Sciatic nerve (tissue), 2 donors: ENCODE data around the gene PTK7. TPM values are rescaled to one million over a fixed set of nuclear protein-coding genes. Genes with fewer than 3 reads are reported as not detected.
"Not testable (repeated sequence)": the region's sequence is repeated elsewhere in the genome, so short reads cannot be mapped to it uniquely, and the experiment has no call there.

ENCODE experiments used
- ATAC-seq: fragments of 200-7000 bp; cut with Tn5 transposase; one replicate; pipeline ENCODE4 v1.9.1; 2020; ENCODE audit warnings: mild to moderate bottlenecking, moderate library complexity
- DNase-seq: peaks from one replicate; pipeline ENCODE4 v3.0.0-alpha.2; 2020; ENCODE audit warnings: low spot score
- intact Hi-C: fragments of 100-400 bp; cut with DNase I; formaldehyde crosslinking; loops from one replicate; pipeline ENCODE4 v1.14.2; 2022
- total RNA-seq: library from RNA; stranded (reverse); fragmentation: NEBNext Ultra II Directional; extraction: Animal tissue kit (Norgen Biotek cat#: 25700); gene quantifications from one replicate; pipeline ENCODE4 v1.2.1, GENCODE V29; 2021
- donor health status: DM: no; HTN: no; CAD: no.
- donor health status: DM: no; HTN: no; CAD: no.

The PTK7 gene
- total RNA-seq, 1 donor from 2014 or later: 11.0 TPM

DNA sequence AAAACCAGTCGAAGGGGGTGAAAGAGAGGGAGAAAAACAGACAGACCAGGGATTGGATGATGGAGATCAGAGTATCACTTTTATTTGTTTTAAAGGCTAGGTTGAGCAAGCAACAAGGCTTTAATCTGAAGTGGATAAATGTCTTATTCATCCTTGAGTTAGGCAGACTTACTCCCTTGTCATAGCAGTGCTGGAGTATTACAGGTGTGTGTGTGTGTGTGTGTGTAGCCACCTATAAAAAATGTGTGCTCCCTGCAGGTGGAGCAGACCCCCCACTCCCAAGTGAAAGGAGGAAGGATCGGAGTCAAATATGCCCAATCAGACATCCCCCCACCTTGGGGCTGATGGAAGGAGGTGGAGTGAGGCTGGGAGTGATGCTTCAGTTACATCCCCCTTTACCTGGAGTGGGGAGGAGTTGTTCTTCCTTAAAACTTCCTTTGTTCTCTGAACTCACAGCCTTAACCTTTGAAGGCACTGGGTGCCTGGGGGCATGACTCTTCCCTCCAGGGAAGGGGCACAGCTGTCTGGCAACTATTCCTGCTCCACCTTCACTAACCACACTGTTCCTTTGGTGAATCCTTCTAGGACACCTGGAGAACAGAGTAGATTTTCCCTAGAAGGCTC, 27.3 kb downstream of the PTK7 start:
- ATAC-seq (no peak), DNase-seq (no peak)
- intact Hi-C loops: loop anchor here (5.0 kb wide), 1 partner anchor 1229 kb away; no protein-coding TSS in a partner anchor

DNA sequence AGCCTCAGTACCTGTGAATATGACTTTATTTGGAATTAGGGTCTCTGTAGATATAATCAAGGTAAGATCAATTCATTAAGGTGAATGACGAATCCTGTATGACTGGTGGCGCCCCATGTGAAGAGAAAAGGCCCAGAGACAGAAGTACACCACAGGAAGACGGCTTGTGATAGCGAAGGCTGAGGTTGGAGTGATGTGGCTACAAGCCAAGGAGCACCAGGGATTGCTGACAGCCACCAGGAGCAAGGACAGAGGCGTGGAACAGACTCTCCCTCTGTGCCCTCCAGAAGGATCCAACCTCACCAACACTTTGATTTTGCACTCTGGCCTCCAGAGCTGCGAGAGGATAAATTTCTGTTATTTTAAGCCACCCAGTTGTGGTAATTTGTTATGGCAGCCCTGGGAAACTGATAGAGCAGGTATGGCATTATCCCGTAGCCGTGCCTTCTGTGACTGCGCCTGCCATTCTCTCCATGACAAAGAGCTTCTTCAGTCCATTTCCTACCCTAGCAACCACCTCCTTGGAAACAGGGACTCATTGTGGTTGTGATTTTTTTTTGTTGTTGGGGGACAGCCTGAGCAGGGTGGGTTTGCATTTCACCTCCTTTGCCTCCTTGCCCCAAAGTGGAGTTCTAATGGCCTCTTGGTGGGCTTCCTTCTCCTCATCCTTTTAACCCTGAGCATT, 29.6 kb downstream of the PTK7 start:
- ATAC-seq (no peak), DNase-seq (no peak)
- intact Hi-C loops: no loop called here

DNA sequence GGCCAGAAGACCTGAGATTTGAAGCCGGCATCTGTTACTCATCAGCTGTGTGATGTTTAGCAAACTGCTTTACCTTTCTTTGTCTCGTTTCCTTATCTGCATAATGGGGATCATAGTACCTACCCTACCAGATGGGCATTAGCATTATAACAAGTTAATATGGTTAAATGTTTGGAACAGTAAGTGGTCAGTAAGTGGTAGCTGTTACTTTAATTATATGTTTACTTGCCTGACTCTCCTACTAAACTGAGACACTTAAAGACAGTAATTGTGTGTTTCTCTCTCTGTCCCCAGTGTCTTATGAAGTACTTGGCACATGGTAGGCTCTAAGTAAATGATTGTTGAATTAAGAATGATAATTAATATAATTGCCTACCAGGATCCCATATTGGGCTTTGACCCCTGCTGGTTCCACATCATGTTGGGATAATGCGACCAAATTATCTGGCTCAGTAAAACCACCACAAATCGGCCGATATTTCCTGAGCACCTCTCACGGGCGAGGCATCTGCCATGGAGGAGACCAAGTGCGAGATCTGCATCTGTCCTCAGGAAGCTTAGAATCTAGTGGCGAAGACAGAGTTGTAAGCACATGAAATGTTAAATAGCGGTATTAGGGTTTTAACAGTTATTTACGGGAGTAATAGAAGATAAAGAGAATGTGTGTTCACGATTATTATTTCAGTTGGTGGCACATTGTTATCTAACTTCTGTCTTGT, 31.4 kb downstream of the PTK7 start:
- intact Hi-C loops: no loop called here
- DNase-seq (no peak), ATAC-seq (no peak)

DNA sequence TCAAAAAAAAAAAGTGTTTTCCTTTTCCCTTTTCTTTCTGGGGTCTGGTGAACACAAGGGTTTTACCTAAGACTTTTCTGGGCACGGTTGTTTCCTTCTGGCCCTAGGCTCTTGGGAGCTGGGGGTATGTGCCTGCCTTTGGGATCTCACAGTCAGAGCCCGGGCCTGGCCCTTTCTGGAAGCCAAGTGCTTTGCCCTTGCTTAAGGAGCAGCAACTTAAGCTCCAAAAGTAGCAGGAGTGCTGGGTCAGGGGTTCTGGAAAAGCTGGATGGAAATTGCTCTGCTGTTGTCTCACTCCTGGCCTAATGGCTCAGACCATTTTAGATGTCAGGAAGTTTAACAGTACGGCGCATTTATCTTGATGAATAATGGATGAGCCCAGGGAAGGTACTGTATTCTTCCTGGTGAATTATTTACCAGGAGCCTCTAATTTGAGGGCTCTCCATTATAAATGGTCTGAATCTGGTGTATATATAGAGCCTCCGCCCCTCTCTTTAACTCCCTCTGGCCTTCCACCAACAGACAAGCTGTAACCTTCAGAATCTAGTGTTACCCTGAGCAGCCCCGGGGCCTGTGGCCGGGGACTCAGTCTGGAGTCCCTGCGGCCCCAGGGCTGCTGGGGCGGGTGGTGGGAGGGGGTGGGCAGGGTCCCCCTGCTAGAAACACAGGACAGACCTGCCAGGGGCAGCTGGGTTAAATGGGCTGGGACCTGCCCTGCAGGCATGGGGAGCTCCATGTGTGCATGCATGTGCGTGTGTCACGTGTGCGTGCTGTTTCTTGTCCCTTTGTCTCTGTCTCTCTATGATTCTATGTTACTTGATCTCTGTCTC, 37.5 kb downstream of the PTK7 start:
- ATAC-seq (peak; percentile 46), DNase-seq (no peak)

DNA sequence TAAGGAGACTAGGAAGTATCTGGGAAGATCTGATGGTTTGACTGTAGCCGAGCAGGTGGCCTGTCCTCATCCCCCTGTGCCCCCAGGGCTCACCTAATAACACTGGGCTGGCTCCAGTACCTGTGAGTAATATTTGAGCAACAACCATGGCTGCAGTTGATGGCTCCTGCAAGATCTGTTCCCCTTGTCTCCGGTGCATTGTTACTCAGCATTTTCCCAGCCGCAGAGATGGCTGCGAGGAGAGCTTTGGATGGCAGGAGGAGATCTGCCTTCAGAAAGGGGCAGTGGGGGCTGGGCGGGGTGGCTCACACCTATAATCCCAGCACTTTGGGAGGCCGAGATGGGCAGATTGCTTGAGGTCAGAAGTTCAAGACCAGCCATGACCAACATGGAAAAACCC, 39.3 kb downstream of the PTK7 start:
- ATAC-seq: no peak
- intact Hi-C loops: no loop called here
- no peak for DNase-seq

More for the DNA sequence above, 37.5 kb downstream of the PTK7 start:
- intact Hi-C loops: no loop called here

DNA sequence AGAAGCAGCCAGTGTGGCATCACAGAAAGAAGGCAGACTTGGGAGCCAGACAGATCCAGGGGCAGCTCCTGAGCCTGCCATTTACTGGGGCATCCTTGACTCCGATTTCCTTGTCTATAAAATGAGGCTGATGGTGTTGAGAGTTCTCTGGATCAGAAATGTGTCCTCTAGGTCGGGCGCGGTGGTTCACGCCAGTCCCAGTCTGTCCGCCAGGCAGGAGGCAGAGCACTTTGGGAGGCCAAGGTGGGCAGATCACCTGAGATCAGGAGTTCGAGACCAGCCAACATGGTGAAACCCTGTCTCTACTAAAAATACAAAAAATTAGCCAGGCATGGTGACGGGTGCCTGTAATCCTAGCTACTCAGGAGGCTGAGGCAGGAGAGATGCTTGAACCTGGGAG, 41.4 kb downstream of the PTK7 start:
- ATAC-seq, intact Hi-C loops: not testable (repeated sequence)
- DNase-seq: peak; percentile 18

DNA sequence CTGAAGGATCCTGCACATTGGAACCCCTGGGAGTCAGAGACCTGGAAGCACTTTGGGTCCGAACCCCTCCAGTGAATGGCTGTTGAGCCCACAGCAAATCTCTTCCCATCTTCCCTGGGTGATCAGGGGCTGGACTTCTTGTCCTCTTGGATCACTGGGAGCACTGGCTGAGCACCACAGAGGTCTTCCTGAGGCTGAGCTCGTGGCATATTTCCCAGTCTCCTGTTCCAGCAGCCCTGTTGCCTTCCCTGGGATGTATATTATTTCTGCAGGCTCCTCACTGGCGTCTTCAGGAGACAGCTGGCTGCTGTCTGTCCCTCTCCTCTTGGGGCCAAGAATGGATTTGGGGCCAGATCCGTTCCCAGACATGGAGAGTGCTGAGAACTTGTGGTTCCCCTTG, 43.4 kb downstream of the PTK7 start:
- no peak for DNase-seq
- ATAC-seq: no peak
- intact Hi-C loops: no loop called here

DNA sequence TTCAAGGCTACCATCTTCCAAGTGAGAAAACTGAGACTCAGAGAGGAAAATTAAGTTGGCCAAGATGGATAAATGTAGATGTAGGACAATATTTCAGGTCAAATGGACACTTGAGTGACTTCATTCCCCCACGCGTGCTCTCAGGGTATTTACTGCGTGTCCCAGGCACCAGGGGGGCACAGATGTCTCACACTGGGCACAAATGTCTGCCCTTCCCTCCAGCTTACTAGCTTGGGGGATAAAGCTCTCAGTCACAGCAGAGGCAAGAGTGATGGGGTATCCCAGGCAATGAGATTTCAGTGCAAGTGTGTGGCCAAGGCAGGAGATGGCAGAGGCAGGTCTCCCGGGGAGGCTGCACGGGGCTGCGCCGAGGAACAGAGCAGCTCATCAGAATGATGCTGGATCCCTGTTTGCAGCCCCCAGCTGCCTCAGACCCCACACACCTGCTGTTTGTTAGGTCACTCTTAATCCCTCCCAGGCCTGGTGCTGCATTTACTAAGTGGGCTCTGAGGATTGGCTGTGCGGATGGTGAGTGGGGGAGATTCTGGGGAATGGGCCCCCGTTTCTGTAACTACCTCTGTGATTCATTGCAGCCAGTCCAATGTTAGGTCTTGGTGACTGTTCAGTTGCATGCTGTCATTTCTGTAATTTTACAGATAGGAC, 44.1 kb downstream of the PTK7 start:
- no peak for ATAC-seq
- no peak for DNase-seq
- intact Hi-C loops: no loop called here

DNA sequence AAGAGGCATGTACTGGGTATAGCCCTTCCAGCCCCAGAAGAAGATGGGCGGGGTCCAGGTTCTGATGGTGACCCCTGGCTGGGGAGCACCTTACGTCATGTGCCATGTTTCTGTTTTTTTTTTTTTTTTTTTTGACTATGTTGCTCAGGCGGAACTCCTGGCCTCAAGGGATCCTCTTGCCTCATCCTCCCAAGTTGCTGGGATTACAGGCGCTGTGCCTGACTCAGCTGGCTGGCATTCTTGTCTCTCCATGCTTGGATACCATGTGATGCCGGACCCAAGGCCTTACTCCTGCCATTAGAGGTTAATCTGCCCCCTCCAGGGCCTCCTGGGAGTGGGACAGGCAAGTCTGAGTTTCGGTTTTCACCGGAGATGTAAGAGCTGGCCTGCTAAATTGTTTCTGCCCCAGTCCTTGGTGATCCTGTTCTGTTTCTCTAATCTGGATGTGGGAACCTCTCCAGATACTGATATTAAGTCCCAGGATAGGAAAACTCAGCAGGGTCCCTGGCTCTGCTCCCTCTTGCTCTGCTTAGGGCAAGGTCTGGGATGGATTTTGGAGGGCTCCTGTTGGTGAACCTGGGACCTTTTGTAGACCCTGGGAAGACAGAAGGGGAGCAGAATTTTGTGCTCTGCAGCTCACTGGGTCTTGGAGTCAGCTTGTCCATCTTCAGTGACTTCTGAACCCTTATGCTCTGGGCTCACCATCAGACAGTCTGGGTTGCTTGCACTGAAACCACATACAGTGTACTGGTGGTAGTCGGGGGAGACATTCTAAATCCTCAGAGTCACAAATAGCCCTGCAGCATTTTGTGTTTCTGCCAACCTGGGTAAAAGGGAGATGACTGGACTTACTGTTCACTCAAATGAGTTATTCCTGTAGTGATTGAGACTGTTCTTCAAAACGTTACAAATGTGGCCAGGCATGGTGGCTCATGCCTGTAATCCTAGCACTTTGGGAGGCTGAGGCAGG, 45.1 kb downstream of the PTK7 start:
- DNase-seq (no peak), ATAC-seq (peak; percentile 87)
- intact Hi-C loops: no loop called here

DNA sequence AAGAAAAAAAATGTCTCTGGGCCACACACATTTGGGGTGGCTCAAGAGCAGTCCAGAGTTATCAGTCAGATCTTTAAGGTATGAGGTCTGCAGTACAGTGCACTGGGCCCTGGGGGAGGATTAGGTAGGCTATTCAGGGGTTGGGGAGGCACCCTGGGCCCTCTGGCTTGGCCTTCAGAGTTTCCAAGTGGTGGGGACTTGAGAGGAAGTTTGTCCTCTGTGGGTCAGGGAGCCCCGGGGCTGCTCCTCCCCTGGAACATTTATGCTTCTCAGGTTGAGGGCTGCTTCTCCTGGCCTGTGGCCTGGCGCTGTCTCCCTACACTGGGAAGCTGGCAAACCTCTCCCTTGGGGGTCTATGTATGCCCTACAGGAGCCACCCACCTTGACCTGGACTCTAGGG, 46.0 kb downstream of the PTK7 start:
- intact Hi-C loops: no loop called here
- ATAC-seq (no peak), DNase-seq (no peak)

DNA sequence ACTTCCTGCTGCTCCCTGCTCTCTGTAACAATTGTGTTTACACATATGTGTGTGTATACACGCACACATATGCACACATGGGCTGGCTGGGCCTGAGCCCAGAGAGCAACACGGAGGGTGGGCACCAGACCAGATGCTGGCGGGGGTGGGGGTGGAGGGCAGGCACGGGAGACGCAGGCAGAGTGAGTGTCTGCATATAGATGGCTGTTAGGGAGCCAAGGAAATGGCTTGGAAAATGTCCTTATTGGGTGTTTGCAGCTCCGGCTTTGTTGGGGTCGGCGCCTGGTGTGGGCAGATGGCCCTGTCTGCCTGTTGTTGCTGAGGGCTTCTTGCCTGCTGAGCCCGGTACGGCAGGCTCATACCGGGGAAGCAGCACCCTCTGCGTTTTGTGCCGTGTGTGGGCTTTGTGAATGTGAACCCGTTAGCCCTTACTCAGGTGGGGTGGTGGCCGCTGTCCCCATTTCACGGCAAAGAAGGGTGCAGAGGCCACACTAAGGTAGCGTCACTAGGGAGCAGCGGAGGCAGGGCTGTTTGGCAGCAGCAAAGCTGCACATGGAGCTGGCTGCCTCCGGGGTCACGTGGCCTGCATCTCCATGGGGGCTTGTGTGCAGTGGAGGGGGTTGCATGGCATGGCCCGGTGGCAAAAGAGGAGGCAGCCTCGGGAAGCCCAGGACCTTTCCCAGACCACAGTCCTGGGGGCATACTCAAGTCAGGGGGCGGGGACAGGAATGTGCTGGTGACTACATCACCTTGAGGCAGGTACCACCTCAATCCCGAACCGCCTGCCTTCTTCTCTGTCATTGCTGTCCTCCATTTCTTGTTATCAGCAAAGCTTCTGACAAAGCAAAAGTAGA, 47.6 kb downstream of the PTK7 start:
- intact Hi-C loops: no loop called here
- ATAC-seq: no peak
- no peak for DNase-seq

DNA sequence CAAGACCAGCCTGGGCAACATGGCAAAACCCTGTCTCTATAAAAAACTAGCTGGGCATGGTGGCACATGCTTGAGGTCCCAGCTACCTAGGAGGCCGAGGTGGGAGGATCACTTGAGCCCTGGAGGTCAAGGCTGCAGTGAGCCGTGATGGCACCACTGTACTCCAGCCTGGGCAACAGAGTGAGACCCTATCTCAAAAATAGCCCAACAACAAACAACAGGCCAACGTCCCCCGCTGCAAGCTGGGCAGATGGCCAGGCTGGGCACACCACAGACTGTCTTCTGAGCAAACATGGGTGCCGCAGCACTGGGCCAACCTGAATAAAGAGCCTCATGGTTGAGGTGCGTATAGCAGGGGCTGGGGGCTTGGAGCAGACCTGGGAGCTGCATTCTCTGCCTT, 48.4 kb downstream of the PTK7 start:
- no peak for ATAC-seq
- no peak for DNase-seq
- intact Hi-C loops: no loop called here

DNA sequence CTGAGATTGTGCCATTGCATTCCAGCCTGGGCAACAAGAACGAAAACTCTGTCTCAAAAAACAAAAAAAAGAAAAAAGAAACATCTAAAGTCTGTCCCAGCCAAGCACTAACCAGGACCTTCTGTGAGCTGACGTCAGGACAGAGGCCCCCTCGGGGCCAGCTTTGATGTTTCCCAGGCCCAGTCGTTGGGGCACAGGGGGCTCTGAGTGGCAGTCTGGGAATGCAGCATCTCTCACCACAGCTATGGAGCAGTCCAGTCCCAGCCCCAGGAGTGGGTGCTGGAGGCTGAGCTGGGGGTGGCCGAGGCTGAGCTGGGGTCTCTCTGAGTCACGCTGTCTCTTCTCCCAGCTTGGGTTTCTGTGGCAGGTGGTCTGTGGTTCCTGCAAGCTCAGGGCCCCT, 49.0 kb downstream of the PTK7 start:
- intact Hi-C loops: no loop called here
- ATAC-seq (peak; percentile 7), DNase-seq (no peak)

DNA sequence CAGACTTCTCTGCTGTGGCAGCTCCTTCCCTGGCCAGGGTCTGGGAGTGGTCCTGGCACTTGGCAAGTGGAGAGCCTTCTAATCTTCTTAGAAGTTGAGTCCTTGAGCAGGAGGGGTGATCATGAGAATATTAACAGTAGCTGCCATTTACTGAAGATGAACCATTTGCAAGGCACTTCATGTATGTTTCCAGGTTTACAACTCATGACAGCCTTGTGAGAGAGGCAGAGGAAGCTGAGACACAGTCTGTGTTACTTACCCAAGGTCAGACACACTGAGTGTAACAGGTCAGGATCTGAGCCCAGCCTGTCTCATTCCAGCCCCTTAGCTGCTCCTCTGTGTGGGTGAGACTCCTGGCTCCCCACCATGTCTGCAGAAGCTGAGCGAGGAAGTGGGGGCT, 49.4 kb downstream of the PTK7 start:
- ATAC-seq (no peak), DNase-seq (no peak)
- intact Hi-C loops: no loop called here

DNA sequence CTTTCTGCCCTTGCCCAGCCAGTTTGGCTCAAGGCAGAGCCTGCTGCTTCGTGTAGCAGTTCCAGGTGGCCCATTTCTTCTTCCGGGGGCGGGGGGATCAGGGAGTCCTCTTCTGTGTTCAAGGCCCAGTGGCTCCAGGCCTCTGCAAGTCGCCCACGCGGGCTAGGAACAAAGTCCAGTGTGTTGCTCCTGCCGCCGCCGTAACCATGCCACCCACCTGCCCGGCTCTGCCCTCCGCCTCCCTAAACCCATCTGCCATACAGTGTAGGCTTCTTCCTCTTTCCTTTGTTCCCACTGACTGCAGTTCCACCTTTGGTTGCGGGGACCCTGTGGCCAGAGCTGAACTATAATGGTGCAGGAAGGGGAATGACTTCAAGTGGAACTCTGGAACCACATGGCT, 51.1 kb downstream of the PTK7 start:
- intact Hi-C loops: no loop called here
- DNase-seq: no peak
- ATAC-seq: no peak

DNA sequence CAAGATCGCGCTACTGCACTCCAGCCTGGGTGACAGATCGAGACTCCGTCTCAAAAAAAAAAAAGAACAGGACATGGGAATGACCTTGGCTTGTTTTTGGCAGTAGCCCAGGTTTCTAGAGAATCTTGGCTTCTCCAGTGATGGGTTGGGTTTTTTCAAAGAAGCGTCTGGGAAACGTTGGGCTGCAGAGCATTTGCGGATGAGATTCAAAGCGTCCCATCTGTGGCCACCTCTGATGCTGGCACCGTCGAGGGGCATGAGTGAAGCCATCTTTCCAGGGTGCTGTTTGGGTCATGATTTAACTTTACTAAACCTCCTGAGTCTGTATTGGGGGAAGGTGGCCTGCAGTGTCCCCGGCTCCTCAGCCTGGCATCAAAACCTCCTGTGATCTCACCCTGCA, 51.8 kb downstream of the PTK7 start:
- intact Hi-C loops: no loop called here
- no peak for DNase-seq
- no peak for ATAC-seq

DNA sequence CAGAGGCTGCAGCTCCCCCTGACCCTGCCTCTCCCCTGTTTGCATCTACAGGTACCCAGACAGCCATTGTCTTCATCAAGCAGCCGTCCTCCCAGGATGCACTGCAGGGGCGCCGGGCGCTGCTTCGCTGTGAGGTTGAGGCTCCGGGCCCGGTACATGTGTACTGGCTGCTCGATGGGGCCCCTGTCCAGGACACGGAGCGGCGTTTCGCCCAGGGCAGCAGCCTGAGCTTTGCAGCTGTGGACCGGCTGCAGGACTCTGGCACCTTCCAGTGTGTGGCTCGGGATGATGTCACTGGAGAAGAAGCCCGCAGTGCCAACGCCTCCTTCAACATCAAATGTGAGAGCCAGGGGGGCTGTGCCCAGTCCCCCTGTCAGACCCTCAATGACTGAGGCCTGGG, 52.8 kb downstream of the PTK7 start:
- intact Hi-C loops: no loop called here

More for the DNA sequence above, 52.8 kb downstream of the PTK7 start:
- DNase-seq (no peak), ATAC-seq (no peak)
